Stimulated activated CD8-positive, alpha-beta memory T cell treated with anti-CD3 and anti-CD28 coated beads, Interleukin-4, amount 100 ng/mL, for 1 hour (primary cell): ENCODE data around the gene ATF7.
"Not testable (repeated sequence)": the region's sequence is repeated elsewhere in the genome, so short reads cannot be mapped to it uniquely, and the experiment has no call there.

Experiments
- DNase-seq, 2 donors: peaks; one replicate each; pipeline ENCODE4 v3.0.0-alpha.2; 2020; ENCODE audit warnings: low read depth in 2 of 2, low spot score in 1 of 2

The ATF7 gene

DNA sequence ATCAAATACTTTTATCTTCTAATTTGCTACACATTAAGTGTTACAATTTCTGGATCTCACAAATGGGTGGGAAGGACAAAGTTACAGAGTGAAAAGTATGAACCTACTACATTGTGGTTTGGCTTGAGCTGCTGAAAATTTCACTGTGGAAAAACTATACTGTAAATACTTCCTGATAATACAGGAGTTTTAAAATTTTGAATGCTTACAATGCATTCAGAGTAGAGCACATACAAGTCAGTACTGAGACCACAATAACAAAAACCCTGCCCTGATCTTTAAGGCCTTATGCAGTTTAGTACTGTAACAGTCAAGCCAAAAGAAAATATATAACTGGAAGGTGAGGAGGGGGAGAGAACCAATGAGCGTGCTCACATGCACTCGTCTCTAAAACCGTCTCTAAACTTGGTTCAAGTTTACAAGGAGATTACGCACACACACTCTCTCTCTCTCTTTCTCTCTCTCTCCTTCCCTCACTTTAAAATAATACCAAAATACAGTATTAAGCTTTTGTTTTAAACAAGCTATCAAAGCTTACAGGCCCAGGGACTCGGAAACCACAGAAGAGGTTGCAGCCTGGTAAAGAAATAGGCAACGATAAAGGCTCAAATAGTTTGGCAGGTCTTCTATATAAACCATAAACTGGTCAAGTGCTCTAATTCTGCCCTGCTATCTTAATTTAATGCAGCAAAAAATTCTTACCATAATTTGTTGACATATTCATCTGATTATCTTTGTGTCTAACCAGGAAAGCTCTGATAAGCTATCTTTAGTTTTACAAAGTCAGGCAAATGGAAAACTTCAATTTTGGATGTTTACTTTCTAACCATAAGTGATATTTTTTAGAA lies 58.0 kb downstream of the ATF7 start:
- DNase-seq: no peak

DNA sequence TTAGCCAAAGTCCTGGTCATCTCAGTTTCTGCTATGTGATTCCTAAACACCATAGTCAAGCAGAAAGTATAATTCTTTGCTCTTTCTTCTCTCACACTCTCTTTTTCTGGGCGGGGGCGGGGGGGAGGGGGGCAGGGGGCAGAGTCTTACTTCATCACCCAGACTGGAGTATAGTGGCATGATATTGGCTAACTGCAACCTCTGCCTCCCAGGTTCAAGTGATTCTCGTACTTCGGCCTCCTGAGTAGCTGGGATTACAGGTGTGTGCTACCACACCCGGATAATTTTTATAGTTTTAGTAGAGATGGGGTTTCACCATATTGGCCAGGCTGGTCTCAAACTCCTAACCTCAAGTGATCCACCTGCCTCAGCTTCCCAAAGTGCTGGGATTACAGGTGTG lies 60.8 kb downstream of the ATF7 start:
- DNase-seq: not testable (repeated sequence)

DNA sequence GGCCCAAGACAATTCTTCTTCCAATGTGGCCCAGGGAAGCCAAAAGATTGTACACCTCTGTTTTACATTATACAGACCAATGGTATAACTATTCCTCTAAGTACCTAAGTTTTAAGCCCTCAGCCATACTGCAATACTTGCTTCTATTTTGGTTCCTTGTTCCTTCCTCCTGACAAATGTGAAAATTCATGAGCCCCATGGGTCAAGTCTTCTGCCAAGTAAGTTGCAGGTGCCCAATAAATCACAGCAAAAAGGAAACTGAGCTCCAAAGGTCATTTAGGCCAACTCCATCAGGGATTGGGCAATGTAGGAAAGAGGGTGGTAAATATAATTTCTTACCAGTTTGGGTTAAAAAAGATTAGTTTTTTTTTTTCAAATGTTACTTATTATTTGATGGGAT lies 61.2 kb downstream of the ATF7 start:
- no peak for DNase-seq

DNA sequence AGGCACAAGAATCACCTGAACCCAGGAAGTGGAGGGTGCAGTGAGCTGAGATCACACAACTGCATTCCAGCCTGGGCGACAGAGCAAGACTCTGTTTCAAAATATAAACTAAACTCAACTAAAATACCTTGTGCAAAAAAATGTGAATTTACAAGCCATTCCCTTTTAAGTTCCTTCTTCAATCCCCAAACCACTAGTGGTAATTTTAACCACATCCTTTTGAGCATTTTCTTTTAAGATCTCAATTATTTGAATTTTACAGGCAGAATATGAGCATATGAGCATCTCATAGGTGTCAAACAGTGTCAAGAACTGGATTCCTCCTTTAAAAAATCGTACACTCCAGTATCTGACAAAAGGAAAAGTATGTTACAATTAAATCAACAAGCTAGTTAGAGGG lies 61.9 kb downstream of the ATF7 start:
- DNase-seq: no peak

DNA sequence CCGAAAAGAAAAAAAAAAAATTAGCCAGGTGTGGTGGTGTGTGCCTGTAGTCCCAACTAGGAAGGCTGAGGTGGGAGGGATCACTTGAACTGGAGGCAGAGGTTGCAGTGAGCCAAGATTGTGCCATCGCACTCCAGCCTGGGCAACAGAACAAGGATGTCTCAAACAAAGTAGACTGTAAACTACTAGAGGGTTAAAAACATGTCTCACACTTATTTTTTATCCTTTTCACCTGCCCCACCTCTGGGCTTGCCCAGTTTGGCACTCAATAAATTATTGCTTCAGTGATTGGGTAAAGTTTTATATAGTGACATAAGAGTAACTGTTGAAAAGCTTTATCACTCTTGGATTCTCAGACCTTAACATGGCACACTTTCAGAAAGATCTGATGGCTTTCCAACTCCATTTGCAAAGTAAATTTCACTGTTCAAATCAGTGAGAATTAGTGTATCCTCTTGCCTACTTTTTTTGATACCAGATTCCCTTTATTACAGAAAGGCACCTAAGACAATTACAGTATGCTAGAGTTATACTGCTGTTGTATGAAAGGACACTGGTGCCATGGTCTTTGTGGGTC lies 62.6 kb downstream of the ATF7 start:
- no peak for DNase-seq

DNA sequence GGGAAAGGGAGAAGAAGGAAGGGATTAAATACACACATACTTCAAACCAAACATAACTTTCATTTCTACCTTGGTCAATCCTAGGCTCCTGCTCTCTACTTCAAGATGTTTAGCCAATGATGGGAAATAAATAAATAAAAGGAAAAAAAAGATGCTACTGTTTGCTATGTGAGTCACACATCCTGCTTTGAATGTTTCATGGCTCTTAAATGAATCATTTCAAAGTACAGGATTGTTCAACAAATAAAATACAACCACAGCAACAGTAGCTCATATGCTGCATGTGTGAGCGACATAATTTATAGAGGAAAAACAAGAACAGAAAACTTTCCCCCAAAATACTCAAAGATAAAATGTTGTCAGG lies 64.6 kb downstream of the ATF7 start:
- no peak for DNase-seq

DNA sequence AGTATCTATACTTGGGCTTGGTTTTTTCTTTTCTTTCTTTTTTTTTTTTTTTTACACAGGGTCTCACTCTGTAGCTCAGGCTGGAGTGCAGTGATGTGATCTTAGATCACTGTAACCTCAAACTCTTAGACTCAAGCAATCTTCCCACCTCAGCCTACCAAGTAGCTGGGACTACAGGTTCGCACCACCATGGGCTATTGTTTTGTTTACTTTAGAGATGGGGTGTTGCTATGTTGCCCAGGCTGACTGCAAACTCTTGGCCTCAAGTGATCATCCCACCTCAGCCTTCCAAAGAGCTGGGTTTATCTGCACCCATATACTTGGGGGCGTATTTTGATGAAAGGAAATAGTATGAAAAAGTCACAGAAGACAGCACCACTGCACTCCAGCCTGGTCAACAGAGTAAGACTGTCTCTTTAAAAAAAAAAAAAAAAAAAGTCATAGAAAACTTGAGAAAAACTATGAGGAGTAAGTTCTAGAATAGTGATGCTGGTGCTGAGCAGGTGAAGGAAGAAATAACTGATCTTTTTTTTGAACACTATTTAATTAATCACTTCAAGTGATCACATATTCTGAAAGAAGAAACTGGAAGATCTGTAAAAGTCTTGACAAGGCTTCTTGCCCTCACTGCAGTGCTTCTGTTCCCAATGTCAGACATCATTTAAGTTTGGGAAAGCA lies 65.1 kb downstream of the ATF7 start:
- DNase-seq: no peak

DNA sequence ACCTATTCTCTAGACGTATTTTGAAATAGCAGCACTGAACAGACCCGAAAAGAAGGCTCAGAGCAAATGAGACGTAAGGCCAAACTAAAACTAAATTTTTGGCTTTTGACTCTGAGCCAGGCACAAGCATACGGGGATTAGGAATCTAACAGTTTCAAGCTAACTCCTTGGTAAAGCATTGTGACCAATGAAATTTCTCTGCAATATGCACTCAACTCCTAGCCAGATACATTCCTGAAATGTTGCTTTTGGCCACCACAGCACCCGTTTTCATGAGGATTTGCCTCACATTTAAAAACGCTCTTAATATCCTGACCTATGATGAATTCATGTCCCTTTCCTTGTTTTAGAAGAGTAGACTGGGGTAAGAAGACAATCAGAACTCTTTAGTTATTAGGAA lies 65.8 kb downstream of the ATF7 start:
- no peak for DNase-seq

DNA sequence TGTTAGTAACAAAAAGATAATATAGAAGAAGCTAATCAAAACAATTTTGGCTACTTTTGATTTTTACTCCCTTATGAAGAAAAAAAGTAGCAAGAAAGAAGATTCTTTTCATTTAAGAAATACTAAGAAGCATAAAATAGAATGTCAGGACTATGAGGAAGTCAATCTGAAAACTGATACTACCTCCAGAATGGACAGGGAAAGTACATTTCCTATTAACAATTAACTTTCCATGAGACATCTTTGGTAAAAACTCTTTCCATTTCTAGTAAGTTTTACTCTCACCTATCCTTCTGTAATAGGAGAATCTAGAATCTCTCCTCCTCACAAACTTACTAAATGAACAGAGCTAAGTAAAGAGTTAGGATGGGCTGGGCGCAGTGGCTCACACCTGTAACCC lies 67.6 kb downstream of the ATF7 start:
- DNase-seq: no peak

DNA sequence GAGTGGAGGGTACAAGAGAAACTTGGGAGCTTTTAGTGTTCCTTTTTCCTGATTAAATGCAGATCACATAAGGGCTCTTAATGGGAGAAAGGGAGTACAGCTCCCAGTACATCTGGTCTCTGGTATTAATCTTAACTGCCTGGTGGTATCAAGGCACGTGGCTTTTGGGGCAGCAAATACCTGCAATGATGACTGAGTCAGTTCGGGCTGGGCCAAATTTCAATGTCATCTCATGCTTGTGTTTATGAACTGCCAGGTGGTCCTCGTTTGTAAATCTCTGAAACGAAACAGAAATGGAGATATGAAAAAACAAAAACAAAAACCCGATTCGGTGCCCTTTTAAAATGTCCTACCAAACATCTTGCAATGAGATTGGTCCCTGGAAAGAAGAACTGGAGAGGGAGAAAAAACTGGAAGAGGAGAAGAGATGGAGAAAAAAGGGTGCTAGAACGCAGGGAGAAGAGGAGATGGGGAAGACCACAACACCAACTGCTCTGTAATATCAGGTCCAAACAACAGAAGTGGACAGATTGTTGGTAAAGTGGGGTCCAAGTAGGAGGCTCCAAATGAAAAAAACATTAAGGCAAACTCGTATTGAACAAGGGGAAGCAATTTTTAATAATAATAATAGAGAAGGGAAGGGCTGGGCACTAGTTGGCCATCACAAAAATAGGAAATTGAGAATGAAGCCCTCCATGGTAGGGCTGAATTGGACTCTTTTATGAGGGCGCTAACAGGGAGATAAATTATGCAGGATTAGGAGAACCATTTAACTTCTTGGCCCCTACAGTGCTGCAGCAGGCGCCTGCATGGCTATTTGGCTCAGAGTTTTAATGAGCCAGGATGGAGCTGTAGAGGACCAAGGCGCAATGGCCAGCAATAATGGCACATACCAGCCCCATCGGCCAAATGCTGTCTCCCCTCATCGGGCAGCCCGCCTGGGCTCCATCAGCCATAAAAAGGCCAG lies 73.5 kb downstream of the ATF7 start:
- no peak for DNase-seq

DNA sequence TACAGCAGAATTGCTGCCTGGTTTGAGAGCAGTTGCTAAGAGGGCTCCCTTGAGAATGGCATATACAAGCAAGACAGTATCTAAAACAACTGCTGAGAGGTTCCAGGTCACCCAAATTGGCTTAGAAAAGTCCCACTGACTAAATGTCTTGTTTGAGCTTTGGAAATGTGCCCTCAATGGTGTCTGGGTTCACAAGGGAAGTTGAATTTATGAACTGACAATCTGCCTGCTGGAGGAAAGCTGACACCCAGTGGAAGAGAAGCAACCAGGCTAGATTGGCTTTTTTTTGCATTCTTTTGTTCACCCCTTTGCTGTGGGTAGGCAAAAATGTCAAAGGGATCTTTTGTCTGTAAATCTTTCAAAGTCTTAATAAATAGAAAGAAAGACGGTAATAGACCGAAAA lies 74.3 kb downstream of the ATF7 start:
- no peak for DNase-seq

DNA sequence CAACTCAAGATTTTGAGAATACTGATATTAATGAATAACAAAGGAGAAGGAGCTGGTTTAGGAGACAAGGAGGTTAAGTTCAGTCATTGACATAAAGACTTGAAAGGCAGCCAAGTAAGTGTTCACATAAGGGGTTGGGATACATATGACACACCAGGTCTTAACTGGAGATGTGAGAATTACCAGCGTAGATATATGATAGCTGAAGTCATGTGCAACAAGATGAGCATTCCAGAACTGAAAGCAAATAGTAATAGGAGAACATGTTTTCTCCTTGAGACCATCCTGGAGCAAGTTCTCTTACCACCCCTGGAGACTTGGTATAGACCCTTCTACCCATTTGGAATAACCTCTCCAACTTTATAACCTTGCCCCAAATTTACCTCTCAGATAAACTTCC lies 75.6 kb downstream of the ATF7 start:
- DNase-seq: no peak

DNA sequence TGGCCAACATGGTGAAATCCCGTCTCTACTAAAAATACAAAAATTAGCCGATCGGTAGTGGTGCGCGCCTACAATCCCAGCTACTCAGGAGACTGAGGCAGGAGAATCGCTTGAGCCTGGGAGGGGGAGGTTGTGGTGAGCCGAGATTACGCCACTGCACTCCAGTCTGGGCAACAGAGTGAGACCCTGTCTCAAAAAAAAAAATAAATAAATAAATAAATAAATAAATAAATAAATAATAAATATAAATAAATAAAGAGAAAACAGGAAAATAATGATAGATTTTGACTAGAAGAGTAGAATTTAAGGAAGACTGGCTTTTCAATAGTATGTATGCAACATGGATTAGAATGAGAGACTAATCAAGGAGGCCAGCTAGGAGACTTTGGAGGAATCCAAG lies 76.1 kb downstream of the ATF7 start:
- not testable (repeated sequence) for DNase-seq

DNA sequence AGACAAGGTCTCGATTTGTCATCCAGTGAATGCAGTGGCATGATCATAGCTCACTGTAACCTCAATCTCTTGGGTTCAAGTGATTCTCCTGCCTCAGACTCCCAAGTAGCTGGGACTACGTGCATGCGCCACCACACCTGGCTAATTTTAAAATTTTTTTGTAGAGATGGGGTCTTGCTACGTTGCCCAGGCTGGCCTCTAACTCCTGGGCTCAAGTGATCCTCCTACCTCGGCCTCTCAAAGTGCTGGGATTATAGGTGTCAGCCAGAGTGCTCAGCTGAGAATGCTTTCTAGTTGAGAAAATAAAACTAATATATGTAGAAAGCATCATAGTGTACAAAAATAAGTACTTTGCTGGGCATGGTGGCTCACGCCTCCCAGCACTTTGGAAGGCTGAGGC lies 77.8 kb downstream of the ATF7 start:
- not testable (repeated sequence) for DNase-seq

DNA sequence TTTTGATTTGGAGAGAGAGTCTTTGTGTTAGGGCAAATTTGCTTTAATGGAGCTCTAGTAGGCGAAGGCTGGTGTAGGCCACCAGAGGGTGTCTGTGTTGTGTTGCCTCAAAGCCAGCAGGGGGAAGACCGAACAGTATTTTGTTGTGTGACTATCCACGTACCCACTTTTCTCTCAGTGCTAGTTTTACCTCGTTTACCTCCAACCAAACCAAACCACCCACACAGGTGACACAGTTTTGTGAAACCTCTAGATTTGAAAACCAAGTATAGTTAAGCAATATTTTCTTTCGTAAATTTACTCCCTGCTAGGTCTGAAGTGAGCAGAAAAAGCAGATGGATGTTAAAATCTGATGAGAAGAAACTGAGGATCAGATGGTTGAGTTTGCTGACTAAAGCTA lies 82.6 kb downstream of the ATF7 start:
- peak in 1 of 2 donors; percentile 10 for DNase-seq

DNA sequence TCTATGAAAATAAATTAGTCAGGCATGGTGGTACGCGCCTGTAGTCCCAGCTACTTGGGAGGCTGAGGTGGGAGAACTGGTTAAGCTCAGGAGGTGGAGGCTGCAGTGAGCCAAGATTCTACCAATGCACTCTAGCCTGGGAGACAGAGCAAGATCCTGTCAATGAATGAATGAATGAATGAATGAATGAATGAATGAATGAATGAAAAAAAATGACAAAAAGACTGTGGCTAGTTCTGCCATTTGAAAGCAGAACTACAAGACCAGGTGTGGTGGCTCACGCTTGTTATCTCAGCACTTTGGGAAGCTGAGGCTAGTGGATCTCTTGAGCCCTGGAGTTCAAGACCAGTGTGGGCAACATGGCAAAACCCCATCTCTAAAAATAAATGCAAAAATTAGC lies 86.7 kb downstream of the ATF7 start:
- no peak for DNase-seq

DNA sequence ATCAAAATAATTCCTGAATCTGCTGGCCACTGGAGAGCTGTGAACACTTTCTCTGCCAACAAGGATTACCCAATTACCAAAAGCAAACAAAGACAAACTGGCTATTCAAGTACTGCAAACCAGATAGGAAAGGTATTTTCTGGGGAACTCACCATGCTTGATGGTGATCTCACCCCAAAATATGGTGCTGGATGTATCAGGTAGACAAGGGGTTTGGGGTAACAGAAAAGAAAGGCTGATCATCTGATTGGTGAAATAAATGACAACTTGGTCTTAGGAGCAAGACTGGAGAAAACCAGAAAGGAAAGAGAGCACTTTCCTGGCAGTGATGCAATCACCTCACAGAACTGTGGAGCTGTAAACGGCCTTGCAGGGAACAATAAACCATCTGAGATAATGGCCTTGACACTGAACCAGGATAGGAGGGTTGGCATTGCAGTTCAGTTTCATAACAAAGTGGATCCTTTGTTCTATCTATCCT lies 87.9 kb downstream of the ATF7 start:
- DNase-seq: no peak

DNA sequence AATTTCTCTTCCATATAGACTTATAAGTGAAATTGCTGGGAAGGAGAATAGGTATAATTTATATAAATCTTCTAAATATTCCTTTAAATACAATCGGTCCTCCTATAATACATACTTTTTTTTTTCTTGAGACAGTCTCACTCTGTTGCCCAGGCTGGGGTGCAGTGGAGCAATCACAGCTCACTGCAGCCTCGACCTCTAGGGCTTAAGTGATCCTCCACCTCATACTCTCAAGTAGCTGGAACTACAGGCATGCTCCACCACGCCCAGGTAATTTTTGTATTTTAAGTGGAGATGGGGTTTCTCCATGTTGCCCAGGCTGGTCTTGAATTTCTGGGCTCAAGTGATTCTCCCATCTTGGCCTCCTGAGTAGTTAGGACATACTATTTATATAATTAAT lies 89.2 kb downstream of the ATF7 start:
- no peak for DNase-seq

DNA sequence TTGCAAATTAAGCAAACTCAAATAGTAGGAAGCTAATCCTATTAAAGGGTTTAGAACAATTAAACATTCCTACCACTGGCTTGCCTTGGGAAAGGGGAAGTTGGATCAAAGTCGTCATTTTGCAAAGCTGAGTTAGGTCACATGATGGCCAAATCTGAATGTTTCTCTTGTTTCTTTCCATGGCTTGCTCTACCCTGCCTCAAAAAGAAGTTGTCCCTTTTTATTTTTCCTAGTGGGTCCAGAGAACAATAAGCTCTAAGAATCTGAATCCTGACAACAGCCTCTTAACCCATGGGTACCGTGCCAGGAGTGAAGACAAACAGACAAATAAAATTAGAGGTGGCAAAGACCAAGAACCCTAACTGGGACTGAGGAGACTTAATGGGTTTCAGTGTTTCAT lies 92.7 kb downstream of the ATF7 start:
- DNase-seq: no peak

DNA sequence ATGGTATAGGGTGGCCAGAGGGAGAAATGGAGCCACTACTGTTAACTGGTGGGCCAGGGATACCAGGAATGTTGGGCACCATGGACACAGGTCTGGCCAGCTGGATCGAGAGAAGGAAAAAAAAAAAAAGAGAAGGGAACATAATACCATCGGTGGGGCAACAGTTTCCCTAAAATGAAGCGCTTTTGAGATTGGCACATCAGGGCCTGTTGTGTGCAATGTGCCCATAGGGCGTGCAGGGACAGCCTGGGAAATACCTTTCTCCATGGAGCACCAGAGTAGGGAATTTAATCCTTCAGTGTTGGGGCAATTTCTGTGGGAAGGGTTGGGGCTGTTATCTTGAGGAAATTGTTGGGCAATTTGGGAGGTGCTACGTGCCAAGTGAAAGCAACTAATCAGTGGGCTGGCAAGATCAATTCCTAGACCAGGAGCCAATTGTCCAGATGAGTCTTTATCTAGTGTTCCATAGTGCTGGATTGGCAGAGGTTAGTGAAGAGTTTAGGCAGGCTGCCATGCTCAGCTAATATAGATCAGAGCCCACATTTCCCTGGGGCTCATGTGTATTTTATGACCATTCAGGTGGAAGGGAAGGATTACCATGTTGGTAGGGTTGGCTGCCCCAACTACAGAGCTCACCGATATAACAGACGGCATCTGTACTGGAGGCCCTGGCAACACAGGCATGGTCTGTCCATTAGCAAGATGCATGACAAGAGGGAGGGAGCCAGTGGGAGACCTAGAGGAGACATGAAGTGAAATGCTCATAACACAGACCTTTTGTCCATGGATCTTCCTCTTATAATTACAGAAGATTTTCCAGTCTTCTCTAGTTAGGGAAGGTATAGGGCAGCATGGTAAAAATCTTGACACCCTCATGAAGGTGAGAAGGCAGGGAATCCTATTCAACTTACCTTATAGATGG lies 93.4 kb downstream of the ATF7 start:
- DNase-seq: no peak
